K562 treated with DMSO at 1 percent for 4 hours (cell line): ENCODE data around the gene C1orf198. TPM values are rescaled to one million over a fixed set of nuclear protein-coding genes. Genes with fewer than 3 reads are reported as not detected.

ENCODE experiments used
- total RNA-seq: library from RNA; unstranded; fragments of 300-600 nt; gene quantifications from 2 replicates; pipeline ENCODE4 v1.2.3, GENCODE V29; 2022; ENCODE audit not compliant: insufficient read depth

C1orf198 gene
- total RNA-seq = 5.0 and 5.1 TPM in 2 replicates

GRCh38 chr1:230867903-230868735, at the start of gene C1orf198:
C1orf198 (minus strand) TSS chr1:230868521; CDS start chr1:230868512, 9 bp downstream.

Other genes with a start within 250 kb of the C1orf198 start
- gene COG2, start 226.0 kb downstream of the C1orf198 start, total RNA-seq = 20.1 and 20.9 TPM in 2 replicates
- gene AGT, start 154.4 kb downstream of the C1orf198 start, total RNA-seq = not detected in 2 replicates
- not detected in 2 replicates for gene CAPN9, start 121.1 kb downstream of the C1orf198 start, total RNA-seq
- 4.3 and 13.2 TPM in 2 replicates for gene TTC13, start 110.3 kb upstream of the C1orf198 start, total RNA-seq
- gene ARV1, start 110.6 kb upstream of the C1orf198 start, total RNA-seq = 58.2 and 68.3 TPM in 2 replicates
- 49.4 and 50.2 TPM in 2 replicates for gene FAM89A, start 171.7 kb upstream of the C1orf198 start, total RNA-seq